ENCODE results near the gene PI3.

The PI3 gene

GRCh38 chr20:45189067-45189609 is 14.4 kb downstream of the PI3 start:
- DNase-seq = no peak

DNA sequence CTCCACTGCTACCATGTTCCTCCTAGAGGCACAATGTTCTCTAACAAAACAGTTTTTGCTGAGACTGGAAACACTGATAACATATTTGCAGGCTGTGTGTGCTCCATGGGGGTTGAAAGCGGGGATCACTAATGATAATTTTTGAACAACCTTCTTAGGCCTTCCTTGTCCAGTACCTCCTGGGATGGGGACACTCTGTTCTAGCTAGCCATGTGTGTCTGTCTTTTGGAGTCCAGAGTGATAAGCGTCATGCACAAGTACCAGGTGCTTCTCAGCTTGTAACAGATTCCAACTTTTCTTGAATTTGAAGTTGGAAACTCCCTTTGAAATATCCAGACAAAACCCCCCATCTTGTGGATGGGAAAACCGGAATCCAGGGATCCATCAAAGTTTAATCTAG is 15.2 kb downstream of the PI3 start:
- DNase-seq = no peak

DNA sequence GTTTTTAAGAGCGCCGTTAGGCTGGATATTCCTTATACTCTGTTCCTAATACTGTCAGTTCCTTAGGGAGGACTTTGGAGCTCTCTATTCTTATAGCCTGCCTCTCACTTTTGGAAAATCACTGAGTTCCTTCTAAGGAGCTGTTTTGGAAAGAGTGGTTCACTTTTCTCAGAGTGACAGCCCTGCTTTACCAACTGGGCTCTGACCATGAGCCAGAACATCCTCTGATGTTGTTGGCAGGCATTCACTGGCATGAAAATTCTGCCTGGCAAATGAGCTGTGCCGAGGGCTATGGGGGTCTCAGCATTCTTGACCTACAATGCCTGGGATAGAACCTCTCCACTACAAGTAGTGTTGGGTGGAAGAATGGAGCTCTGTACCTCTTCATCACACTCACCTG is 17.2 kb downstream of the PI3 start:
- DNase-seq = no peak

DNA sequence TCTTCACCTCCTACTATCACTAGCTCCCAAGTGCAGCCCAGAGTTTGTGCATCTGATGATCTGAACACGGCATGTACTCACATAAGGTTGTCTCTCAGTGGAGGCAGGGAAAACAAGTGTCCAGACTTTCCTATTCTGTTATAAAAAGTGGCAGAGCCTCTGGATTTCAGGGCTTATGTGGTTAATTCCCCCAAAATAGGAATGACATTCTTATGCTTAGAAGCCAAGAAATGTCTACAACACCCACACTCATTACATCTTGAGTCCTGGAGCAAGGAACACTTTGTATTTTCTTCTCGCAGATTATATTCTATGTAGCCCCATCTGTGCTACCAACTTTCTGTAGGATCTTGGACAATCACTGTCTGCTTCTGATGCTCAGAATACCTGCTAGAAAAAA is 18.6 kb downstream of the PI3 start:
- no peak for DNase-seq

GRCh38 chr20:45206725-45207124 is 32.0 kb downstream of the PI3 start, which contains the start of gene SEMG1:
Gene SEMG1, plus strand, starts transcription at chr20:45207033. Its CDS starts 21 bp downstream, at chr20:45207054.
- DNase-seq = no peak

GRCh38 chr20:45209924-45210323 is 35.2 kb downstream of the PI3 start:
- DNase-seq = no peak

DNA sequence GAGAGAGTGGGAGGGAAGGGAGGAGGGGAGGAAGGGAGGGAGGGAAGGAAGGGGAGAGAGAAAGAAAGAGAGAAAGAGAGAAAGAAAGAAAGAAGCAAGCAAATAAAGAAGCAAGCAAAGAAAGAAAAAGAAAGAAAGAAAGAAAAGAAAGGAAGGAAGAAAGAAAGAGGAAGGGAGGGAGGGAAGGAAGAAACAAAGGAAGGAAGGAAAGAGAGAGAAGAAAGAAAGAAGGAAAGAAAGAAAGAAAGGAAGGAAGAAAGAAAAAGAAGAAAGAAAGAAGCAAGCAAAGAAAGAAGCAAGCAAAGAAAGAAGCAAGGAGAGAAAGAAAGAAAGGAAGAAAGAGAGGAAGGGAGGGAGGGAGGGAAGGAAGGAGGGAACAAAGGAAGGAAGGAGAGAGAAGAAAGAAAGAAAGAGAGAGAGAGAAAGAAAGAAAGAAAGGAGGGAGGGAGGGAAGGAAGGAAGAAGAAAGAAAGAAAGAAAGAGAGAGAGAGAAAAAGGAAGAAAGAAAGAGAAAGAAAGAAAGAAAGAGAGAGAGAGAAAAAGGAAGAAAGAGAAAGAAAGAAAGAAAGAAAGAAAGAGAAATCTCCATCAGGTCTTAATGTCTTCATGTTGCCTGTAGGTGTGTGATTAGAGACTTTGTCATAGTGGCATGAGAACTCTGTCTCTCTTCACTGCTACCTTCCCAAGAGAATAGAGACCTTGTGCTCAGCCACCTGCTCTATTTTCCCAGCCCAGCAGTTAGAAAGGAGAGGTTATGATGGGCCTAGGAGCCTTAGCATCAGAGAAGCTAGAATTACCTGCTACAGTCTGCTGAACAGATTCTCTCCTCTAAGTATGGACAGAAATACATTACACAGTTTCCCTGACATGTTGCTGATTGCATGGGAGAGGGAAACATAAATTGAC is 37.1 kb downstream of the PI3 start:
- no peak for DNase-seq

DNA sequence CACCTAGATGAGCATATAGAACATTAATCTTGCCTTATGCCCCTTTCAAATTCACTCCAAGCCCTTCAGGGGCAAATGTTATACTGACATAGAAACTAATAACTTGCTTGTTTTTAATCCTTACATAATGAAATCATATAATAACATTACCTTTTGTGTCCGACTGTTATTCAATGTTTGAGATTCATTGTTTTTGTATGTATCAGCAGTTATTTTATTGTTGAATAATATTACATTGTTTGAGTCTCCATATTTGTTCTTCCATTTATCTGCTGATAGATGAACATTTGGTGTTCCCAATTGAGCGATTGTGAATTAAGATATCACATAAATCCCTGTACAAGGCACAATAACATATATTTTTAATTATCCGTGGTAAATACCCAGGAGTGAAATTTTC is 38.1 kb downstream of the PI3 start:
- DNase-seq = no peak

- no peak for DNase-seq
Observed at GRCh38 chr20:45218124-45218523, 43.4 kb downstream of the PI3 start.

- no peak for DNase-seq
Observed at GRCh38 chr20:45218636-45219035, 43.9 kb downstream of the PI3 start.

GRCh38 chr20:45221076-45221475 is 46.4 kb downstream of the PI3 start, which contains the start of gene SEMG2:
Gene SEMG2, plus strand, starts transcription at chr20:45221373. Its CDS starts 17 bp downstream, at chr20:45221390.
- DNase-seq = no peak

DNA sequence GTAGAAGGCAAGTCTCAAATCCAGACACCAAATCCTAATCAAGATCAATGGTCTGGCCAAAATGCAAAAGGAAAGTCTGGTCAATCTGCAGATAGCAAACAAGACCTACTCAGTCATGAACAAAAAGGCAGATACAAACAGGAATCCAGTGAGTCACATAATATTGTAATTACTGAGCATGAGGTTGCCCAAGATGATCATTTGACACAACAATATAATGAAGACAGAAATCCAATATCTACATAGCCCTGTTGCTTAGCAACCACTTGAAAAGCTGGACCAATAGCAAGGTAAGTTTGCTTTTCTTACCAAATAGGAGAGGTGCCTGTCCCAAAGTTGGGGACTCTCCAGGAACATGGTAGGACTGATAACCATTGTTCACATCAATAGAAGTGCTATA is 48.4 kb downstream of the PI3 start:
- no peak for DNase-seq
